DND-41 (cell line): Measurements from ENCODE around the gene ATXN2.

ENCODE experiments used
- ATAC-seq: fragments of 200-7000 bp; cut with Tn5 transposase; 3 replicates; pipeline ENCODE4 v1.9.1; 2021; ENCODE audit warnings: low read depth; ENCODE audit not compliant: insufficient read depth
- DNase-seq: peaks from one replicate; pipeline ENCODE4 v3.0.0-alpha.2; 2020
- H2AFZ ChIP-seq: 2 replicates; pipeline ENCODE4 v1.6.0; 2012; ENCODE audit warnings: low read depth, low read length
- H3K27ac ChIP-seq: 2 replicates; pipeline ENCODE4 v1.5.1; 2012; ENCODE audit warnings: low read length, inconsistent platforms
- H3K27me3 ChIP-seq: fragments of 200-600 bp; sonication (generic); 2 replicates; pipeline ENCODE4 v1.6.0; 2012; ENCODE audit warnings: low read length, mild to moderate bottlenecking, inconsistent platforms; ENCODE audit not compliant: insufficient read depth, poor library complexity
- H3K36me3 ChIP-seq: 2 replicates; pipeline ENCODE4 v1.5.1; 2012; ENCODE audit warnings: low read length, inconsistent platforms; ENCODE audit not compliant: insufficient read depth
- H3K4me1 ChIP-seq: 2 replicates; pipeline ENCODE4 v1.5.1; 2012; ENCODE audit warnings: mild to moderate bottlenecking, low read length; ENCODE audit not compliant: insufficient read depth
- H3K4me2 ChIP-seq: 2 replicates; pipeline ENCODE4 v1.6.0; 2012; ENCODE audit warnings: mild to moderate bottlenecking, moderate library complexity, low read length, inconsistent platforms; ENCODE audit not compliant: insufficient read depth
- H3K4me3 ChIP-seq, 2 experiments: fragments of 200-600 bp in 1 of 2; shearing (Covaris generic) in 1 of 2; 2 replicates each; pipeline ENCODE4 v1.5.1; 2012 to 2016; ENCODE audit warnings: inconsistent platforms in 2 of 2, low read length in 2 of 2, mild to moderate bottlenecking in 2 of 2, low read depth in 1 of 2, moderate library complexity in 1 of 2
- H3K79me2 ChIP-seq: 2 replicates; pipeline ENCODE4 v1.6.0; 2012; ENCODE audit warnings: low read length, inconsistent platforms; ENCODE audit not compliant: insufficient read depth
- H3K9ac ChIP-seq: 2 replicates; pipeline ENCODE4 v1.6.0; 2012; ENCODE audit warnings: low read depth, mild to moderate bottlenecking, inconsistent platforms, low read length, moderate library complexity
- H3K9me3 ChIP-seq: 2 replicates; pipeline ENCODE4 v1.5.1; 2012; ENCODE audit warnings: low read length, moderate library complexity, mild to moderate bottlenecking, inconsistent platforms; ENCODE audit not compliant: insufficient read depth, severe bottlenecking
- H4K20me1 ChIP-seq: 2 replicates; pipeline ENCODE4 v1.6.0; 2012; ENCODE audit warnings: low read length; ENCODE audit not compliant: insufficient read depth
- EZH2 ChIP-seq: IDR thresholded peaks from 3 replicates; pipeline ENCODE4 v1.6.1; 2012; ENCODE audit warnings: borderline replicate concordance, low read depth, mild to moderate bottlenecking, moderate library complexity, low read length, inconsistent platforms; ENCODE audit not compliant: severe bottlenecking
- TF ChIP-seq, protein P1 (sequence below): IDR thresholded peaks from 2 replicates; pipeline ENCODE4 v1.5.1; 2012; ENCODE audit warnings: borderline replicate concordance, low read length, moderate library complexity, mild to moderate bottlenecking; ENCODE audit not compliant: poor library complexity, severe bottlenecking; ENCODE audit errors: extremely low read depth

The ATXN2 gene

DNA sequence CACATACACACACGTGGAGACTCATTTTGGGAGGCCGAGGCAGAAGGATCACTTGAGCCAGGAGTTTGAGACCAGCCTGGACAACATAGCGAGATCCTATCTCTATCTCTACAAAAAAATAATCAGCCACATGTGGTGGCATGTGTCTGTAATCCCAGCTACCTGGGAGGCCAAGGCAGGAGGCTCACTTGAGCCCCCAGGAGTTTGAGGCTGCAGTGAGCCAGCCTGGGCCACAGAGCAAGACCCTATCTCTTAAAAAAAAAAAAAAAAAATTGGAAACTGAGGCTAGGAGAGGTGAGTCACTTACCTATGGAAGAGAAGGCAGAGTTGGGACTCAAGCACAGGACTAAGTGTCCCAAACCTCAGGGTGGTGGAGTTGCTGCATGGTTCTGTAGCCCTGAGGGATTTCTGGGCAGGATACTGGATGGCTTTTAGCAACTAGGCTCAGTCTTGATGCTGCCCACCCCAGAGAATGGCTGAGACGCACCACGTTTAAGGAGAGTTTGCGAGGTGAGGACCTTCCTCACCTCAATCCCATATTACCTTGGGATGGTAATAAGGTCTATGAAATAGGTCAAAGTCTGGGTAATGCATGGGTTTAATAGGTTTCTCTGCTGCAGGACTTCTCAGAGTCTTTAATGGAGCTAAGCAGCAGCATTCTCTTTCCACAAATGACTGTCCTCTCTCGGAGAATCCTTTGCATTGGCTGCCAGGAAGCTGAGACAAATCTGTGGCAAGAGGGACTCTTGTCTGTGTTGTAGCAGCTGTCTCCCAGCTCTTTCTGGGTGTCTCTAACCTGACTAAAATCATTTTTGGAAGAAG is 157.8 kb downstream of the ATXN2 start:
- H3K4me3 ChIP-seq, result no peak overlapping the region
- DNase-seq (no peak), ATAC-seq (no peak)
- H3K27ac ChIP-seq, result no peak overlapping the region
- peaks cover 60% of the 10 kb centered on the region for H3K36me3 ChIP-seq
- peaks cover 9% of the 10 kb centered on the region; the same call in 1 of the 2 replicates for H3K4me1 ChIP-seq
- H3K27me3 ChIP-seq, result no peaks in the 10 kb centered on the region
- peaks cover 85% of the 10 kb centered on the region for H4K20me1 ChIP-seq
- H3K4me2 ChIP-seq, result no peak overlapping the region
- TF ChIP-seq, protein P1, sequence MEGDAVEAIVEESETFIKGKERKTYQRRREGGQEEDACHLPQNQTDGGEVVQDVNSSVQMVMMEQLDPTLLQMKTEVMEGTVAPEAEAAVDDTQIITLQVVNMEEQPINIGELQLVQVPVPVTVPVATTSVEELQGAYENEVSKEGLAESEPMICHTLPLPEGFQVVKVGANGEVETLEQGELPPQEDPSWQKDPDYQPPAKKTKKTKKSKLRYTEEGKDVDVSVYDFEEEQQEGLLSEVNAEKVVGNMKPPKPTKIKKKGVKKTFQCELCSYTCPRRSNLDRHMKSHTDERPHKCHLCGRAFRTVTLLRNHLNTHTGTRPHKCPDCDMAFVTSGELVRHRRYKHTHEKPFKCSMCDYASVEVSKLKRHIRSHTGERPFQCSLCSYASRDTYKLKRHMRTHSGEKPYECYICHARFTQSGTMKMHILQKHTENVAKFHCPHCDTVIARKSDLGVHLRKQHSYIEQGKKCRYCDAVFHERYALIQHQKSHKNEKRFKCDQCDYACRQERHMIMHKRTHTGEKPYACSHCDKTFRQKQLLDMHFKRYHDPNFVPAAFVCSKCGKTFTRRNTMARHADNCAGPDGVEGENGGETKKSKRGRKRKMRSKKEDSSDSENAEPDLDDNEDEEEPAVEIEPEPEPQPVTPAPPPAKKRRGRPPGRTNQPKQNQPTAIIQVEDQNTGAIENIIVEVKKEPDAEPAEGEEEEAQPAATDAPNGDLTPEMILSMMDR, result no peak
- no peak for TF ChIP-seq EZH2
- peaks cover 64% of the 10 kb centered on the region for H3K79me2 ChIP-seq
- H3K9me3 ChIP-seq, result no peaks in the 10 kb centered on the region
- no peak overlapping the region for H3K9ac ChIP-seq
- H2AFZ ChIP-seq, result no peak overlapping the region

DNA sequence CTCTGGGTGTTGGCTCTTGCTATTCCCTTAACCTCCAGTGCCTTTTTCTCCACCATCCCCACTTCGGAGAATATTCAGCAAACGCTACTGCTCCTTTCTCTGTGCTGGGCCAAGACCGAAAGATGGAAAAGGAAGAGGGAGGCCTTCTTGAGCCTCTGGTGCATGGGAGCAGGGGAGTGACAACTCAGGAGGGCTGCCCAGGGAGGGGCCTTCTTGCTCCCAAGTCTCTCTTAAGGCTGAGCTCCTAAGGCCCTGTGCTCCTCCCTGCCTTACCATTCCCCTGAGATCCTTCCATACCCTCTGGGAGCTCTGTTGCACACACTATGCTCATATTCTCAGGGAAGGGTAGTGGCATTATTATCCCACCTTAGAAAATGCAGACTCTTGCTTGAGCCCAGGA is 158.5 kb downstream of the ATXN2 start:
- H3K27ac ChIP-seq, result no peak overlapping the region
- peaks cover 15% of the 10 kb centered on the region for H3K4me1 ChIP-seq
- H3K27me3 ChIP-seq, result no peaks in the 10 kb centered on the region
- DNase-seq (no peak), ATAC-seq (no peak)
- H3K4me3 ChIP-seq, result no peak overlapping the region
- peaks cover 63% of the 10 kb centered on the region for H3K79me2 ChIP-seq
- no peaks in the 10 kb centered on the region for H3K9me3 ChIP-seq
- H2AFZ ChIP-seq, result no peak overlapping the region
- no peak overlapping the region for H3K9ac ChIP-seq
- H3K36me3 ChIP-seq, result peaks cover 59% of the 10 kb centered on the region
- no peak overlapping the region for H3K4me2 ChIP-seq
- H4K20me1 ChIP-seq, result peaks cover 85% of the 10 kb centered on the region
- no peak for TF ChIP-seq EZH2
- TF ChIP-seq, protein P1, result no peak

DNA sequence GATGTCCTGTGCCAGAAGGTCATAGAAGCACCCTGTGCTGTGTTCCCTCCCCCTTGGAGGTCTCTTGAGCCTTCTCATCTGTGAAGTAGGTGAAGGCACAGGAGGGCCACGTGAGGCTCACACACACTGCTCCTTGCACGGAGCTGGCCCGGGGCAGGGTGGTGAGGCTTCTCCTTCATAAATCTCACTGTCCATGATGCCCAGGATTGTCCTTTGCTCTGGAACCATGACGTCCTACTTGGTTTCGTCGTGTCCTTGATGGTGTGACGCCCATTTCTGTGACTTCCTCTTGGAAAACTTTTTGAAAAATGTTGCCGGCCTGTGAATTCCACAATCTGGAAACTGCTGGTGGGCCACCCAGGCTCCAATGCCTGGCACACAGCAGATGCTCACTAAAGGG is 159.0 kb downstream of the ATXN2 start:
- Histone ChIP-seq H2AFZ (no peak overlapping the region), H3K27ac (no peak overlapping the region), H3K9ac (no peak overlapping the region), H3K36me3 (peaks cover 55% of the 10 kb centered on the region), H3K79me2 (peaks cover 67% of the 10 kb centered on the region), H3K4me1 (peaks cover 17% of the 10 kb centered on the region), H3K4me3 (no peak overlapping the region), H3K4me2 (no peak overlapping the region), H3K27me3 (no peaks in the 10 kb centered on the region), H4K20me1 (peaks cover 85% of the 10 kb centered on the region), H3K9me3 (no peaks in the 10 kb centered on the region)
- DNase-seq (no peak), ATAC-seq (no peak)
- TF ChIP-seq, protein P1, result no peak
- TF ChIP-seq EZH2, result no peak
